ENCODE measurements around the gene KCNK6. TPM values are rescaled to one million over a fixed set of nuclear protein-coding genes. Genes with fewer than 3 reads are reported as not detected.
A peak's percentile ranks its signal among the peaks of the same experiment; 100 is the strongest.

Gene KCNK6
- total and polyA plus RNA-seq, 12 donors, result 4.5 to 31.6 (median 10.8) TPM

DNA sequence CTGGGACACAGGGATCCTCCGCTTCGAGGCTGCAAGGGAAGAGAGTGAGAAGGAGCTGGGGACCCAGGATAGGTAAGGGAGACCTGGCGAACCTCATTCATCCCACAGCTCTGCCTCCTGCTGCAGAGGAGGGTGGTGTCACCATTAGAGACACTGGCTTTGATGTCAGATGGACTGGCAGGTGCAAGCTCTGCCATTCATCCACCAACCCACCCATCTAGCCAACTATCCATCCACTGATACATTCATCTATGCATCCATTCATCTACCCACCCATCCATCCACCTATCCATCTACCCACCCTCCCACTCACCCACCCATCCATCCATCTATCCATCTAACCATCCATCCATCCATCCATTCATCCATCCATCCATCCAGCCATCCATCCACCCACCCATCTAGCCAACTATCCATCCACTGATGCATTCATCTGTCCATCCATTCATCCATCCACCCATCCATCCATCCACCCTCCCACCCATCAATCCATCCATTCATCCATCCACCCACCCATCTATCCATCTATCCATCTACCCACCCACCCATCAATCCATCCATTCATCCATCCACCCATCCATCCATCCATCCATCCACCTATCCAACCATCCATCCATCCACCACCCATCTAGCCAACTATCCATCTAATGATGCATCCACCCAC, 9.9 kb upstream of the KCNK6 start:
- H3K4me1 ChIP-seq, result peaks cover 0 to 18% (median under 1%) of the 10 kb centered on the region in 9 donors
- no peaks in the 10 kb centered on the region for H3K9me3 ChIP-seq
- no peaks in the 10 kb centered on the region for H3K27me3 ChIP-seq
- intact Hi-C loops (cut with DNase I), result no loop called here
- DNase-seq (no peak), ATAC-seq (no peak)
- no peak overlapping the region for H3K27ac ChIP-seq
- TF ChIP-seq, protein P1, sequence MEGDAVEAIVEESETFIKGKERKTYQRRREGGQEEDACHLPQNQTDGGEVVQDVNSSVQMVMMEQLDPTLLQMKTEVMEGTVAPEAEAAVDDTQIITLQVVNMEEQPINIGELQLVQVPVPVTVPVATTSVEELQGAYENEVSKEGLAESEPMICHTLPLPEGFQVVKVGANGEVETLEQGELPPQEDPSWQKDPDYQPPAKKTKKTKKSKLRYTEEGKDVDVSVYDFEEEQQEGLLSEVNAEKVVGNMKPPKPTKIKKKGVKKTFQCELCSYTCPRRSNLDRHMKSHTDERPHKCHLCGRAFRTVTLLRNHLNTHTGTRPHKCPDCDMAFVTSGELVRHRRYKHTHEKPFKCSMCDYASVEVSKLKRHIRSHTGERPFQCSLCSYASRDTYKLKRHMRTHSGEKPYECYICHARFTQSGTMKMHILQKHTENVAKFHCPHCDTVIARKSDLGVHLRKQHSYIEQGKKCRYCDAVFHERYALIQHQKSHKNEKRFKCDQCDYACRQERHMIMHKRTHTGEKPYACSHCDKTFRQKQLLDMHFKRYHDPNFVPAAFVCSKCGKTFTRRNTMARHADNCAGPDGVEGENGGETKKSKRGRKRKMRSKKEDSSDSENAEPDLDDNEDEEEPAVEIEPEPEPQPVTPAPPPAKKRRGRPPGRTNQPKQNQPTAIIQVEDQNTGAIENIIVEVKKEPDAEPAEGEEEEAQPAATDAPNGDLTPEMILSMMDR (IDR thresholded peaks at IDR 0.05), result no peak
- peaks cover 0 to 48% (median 17%) of the 10 kb centered on the region in 9 donors for H3K36me3 ChIP-seq
- H3K4me3 ChIP-seq, result no peak overlapping the region
- WGBS, 2 donors, result 96 to 100% methylated on average over 3 of the region's 3 CpGs

DNA sequence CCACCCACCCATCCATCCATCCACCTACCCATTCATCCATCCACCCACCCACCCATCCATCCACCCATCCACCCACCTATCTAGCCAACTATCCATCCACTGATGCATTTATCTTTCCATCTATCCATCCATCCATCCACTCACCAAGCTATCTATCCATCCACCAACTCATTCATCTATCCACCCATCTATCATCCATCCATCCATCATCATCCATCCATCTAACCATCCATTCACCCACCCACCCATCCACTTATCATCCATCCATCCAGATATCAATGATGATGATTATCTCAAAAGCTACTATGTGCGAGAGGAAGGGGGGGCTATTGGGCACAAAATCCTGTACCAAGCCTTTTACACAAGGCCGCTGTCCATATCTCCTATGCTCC, 9.4 kb upstream of the KCNK6 start:
- no peak for DNase-seq
- Histone ChIP-seq H3K9me3 (no peaks in the 10 kb centered on the region), H3K27me3 (no peaks in the 10 kb centered on the region), H3K4me3 (no peak overlapping the region), H3K36me3 (peaks cover 0 to 43% (median 17%) of the 10 kb centered on the region in 9 donors), H3K27ac (no peak overlapping the region), H3K4me1 (peaks cover 0 to 23% (median 5%) of the 10 kb centered on the region in 9 donors)
- intact Hi-C loops (cut with DNase I), result no loop called here
- TF ChIP-seq, protein P1 (IDR thresholded peaks at IDR 0.05), result no peak
- 99 to 100% methylated on average over 2 of the region's 2 CpGs for WGBS, 2 donors
- ATAC-seq, result no peak

DNA sequence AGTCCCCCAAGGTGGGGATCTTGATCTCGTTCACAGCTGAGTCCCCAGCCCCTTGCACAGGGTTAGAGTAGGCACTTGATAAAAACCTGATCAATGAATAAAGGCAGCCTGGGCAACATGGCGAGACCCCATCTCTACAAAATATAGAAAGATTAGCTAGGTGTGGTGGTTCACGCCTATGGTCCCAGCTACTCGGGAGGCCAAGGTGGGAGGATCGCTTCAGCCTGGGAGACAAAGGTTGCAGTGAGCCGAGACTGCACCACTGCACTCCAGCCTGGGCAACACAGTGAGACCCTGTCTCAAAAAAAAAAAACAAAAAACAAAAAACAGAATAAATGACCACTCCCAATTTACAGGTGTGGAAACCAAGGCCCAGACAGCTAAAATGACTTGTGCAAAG, 8.7 kb upstream of the KCNK6 start:
- Histone ChIP-seq H3K9me3 (no peaks in the 10 kb centered on the region), H3K36me3 (peaks cover 0 to 36% (median 17%) of the 10 kb centered on the region in 9 donors), H3K4me1 (peaks cover 0 to 26% (median 8%) of the 10 kb centered on the region in 9 donors), H3K4me3 (no peak overlapping the region), H3K27ac (no peak overlapping the region), H3K27me3 (no peaks in the 10 kb centered on the region)
- TF ChIP-seq, protein P1 (IDR thresholded peaks at IDR 0.05), result no peak
- ATAC-seq (no peak), DNase-seq (no peak)
- WGBS, 2 donors, result 90 to 96% methylated on average over 6 of the region's 6 CpGs
- intact Hi-C loops (cut with DNase I), result no loop called here

DNA sequence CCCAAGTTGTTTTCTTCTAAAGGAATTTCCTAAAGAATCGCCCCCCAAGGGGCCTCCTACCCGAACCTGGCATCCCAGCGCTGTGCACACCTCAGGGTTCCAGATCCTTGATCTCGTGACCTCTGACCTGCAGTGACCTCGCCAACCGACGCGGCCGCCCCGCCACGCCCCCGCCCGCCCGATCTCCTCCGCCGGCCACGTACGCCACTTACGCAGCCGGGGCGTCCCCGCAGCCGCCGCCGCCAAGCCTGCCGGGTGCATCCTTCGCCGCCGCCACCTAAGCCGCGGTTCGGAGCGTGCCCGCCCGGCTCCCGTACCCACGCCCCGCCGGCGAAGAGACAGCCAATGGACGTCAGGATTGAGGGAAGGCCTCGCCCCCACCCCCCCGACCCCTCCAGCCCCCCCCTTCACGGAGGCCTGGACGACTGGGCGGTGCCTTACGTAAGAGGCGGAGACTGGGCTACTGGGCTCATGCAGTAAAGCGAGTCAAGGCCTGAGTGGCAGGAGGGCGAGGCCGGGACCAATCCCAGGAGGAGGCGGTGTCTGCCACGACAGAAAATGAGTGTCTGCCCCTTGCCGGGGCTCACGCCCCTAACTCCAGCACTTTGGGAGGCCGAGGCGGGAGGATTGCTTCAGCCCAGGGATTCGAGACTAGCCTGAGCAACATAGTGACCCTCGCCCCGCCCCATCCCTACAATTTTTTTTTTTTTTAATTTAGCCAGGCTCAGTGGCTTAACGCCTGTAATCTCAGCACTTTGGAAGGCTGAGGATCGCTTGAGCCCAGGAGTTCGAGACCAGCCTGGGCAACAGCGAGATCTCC, 3.8 kb upstream of the KCNK6 start, which contains the start of gene YIF1B:
Gene YIF1B, minus strand, starts transcription at position 291 of the 820 bp plus-strand sequence. Its CDS starts 30 bp downstream, at position 261.
- TF ChIP-seq, protein P1 (IDR thresholded peaks at IDR 0.05), result peak in 2 of 9 donors; percentile 7 to 13
- Histone ChIP-seq H3K36me3 (no peaks in the 10 kb centered on the region), H3K4me1 (peaks cover 3 to 72% (median 48%) of the 10 kb centered on the region in 9 donors), H3K27me3 (no peaks in the 10 kb centered on the region), H3K27ac (peak within 1 kb of the TSS; percentile 40 to 92 (median 82)), H3K4me3 (peak within 1 kb of the TSS; percentile 47 to 84 (median 70)), H3K9me3 (no peaks in the 10 kb centered on the region)
- 1% methylated on average over 54 to 64 of the region's 64 CpGs for WGBS, 2 donors
- ATAC-seq (peak; percentile 94 to 97 (median 96)), DNase-seq (peak; percentile 95 to 97)
- intact Hi-C loops (cut with DNase I), result loop anchor here in 7 of 10 donors (1.0 to 5.0 kb wide), 7 partner anchors 33 to 64 kb away; partner anchors contain the start of gene PPP1R14A (in 1 of the 7)
